ENCODE measurements around the gene FSTL5. TPM values are rescaled to one million over a fixed set of nuclear protein-coding genes. Genes with fewer than 3 reads are reported as not detected.

The FSTL5 gene
- total RNA-seq, 4 donors from 2014 or later: 0.33 to 1.1 TPM; not detected in 2

- H3K4me3 ChIP-seq (replicated peaks in 1 of 3): no peak overlapping the region
- no peaks in the 10 kb centered on the region for H3K9me3 ChIP-seq
- H3K36me3 ChIP-seq: no peaks in the 10 kb centered on the region
- TF ChIP-seq POLR2A (IDR thresholded peaks at IDR 0.05) (no peak), CTCF (IDR thresholded peaks at IDR 0.05) (no peak)
- 81 to 85% methylated on average over 1 of the region's 1 CpG for WGBS, 2 donors
- H3K27me3 ChIP-seq: no peaks in the 10 kb centered on the region
- no peak overlapping the region for H3K27ac ChIP-seq
- intact Hi-C loops (cut with DNase I): no loop called here
- H3K4me1 ChIP-seq: no peaks in the 10 kb centered on the region
- no peak for DNase-seq
Observed at GRCh38 chr4:161936625-161937550, 226.9 kb downstream of the FSTL5 start.

GRCh38 chr4:161931089-161931488 lies 232.7 kb downstream of the FSTL5 start:
- Histone ChIP-seq H3K9me3 (no peaks in the 10 kb centered on the region), H3K4me1 (no peaks in the 10 kb centered on the region), H3K27ac (no peak overlapping the region), H3K27me3 (no peaks in the 10 kb centered on the region), H3K36me3 (no peaks in the 10 kb centered on the region), H3K4me3 (replicated peaks in 1 of 3) (no peak overlapping the region)
- no peak for DNase-seq
- WGBS, 2 donors: 56 to 57% methylated on average over 1 of the region's 1 CpG
- no peak for TF ChIP-seq CTCF (IDR thresholded peaks at IDR 0.05)
- TF ChIP-seq POLR2A (IDR thresholded peaks at IDR 0.05): no peak
- intact Hi-C loops (cut with DNase I): no loop called here

GRCh38 chr4:161929956-161930355 lies 233.8 kb downstream of the FSTL5 start:
- H3K36me3 ChIP-seq: no peaks in the 10 kb centered on the region
- H3K9me3 ChIP-seq: no peaks in the 10 kb centered on the region
- no peak overlapping the region for H3K4me3 ChIP-seq (replicated peaks in 1 of 3)
- no peaks in the 10 kb centered on the region for H3K4me1 ChIP-seq
- intact Hi-C loops (cut with DNase I): no loop called here
- no peak overlapping the region for H3K27ac ChIP-seq
- TF ChIP-seq POLR2A (IDR thresholded peaks at IDR 0.05) (no peak), CTCF (IDR thresholded peaks at IDR 0.05) (no peak)
- H3K27me3 ChIP-seq: no peaks in the 10 kb centered on the region
- DNase-seq: no peak

GRCh38 chr4:161926033-161926828 lies 237.6 kb downstream of the FSTL5 start:
- no peaks in the 10 kb centered on the region for H3K9me3 ChIP-seq
- no peak overlapping the region for H3K4me3 ChIP-seq (replicated peaks in 1 of 3)
- H3K4me1 ChIP-seq: peaks cover 0 to under 1% of the 10 kb centered on the region in 2 donors
- no peak overlapping the region for H3K27ac ChIP-seq
- WGBS, 2 donors: 81 to 83% methylated on average over 6 of the region's 6 CpGs
- intact Hi-C loops (cut with DNase I): no loop called here
- no peak for DNase-seq
- no peaks in the 10 kb centered on the region for H3K36me3 ChIP-seq
- no peaks in the 10 kb centered on the region for H3K27me3 ChIP-seq
- TF ChIP-seq CTCF (IDR thresholded peaks at IDR 0.05) (no peak), POLR2A (IDR thresholded peaks at IDR 0.05) (no peak)
